HEK293 (cell line): ENCODE results near the gene PKP3.

Experiments used
- CTCF ChIA-PET: fragments of 350-600 bp; formaldehyde crosslinking; extraction: SDS; loops from one replicate; lab custom pipeline; 2021; ENCODE audit warnings: antibody characterized with exemption; lab: Yijun Ruan, JAX
- POLR2A ChIA-PET: fragments of 300-600 bp; formaldehyde crosslinking; extraction: SDS; loops from one replicate; lab custom pipeline; 2020; ENCODE audit warnings: antibody characterized with exemption, inconsistent platforms; lab: Yijun Ruan, JAX
- H3K27ac ChIP-seq: fragments of 200-500 bp; sonication (Bioruptor generic); 2 replicates; pipeline ENCODE4 v1.5.1; 2014; ENCODE audit warnings: low read depth, low read length, control low read depth, inconsistent platforms; ENCODE audit errors: extremely low read depth
- H3K36me3 ChIP-seq, 2 experiments: fragments of 200-500 bp in 1 of 2; sonication (Bioruptor generic) in 1 of 2; 1 replicate in 1 of 2; 2 replicates in 1 of 2; pipeline ENCODE4 v1.5.1; 2014 to 2017; ENCODE audit warnings: inconsistent platforms in 2 of 2, low read length in 2 of 2; ENCODE audit not compliant: control insufficient read depth in 2 of 2, insufficient read depth in 1 of 2
- H3K4me1 ChIP-seq: fragments of 200-500 bp; sonication (Bioruptor generic); 2 replicates; pipeline ENCODE4 v1.5.1; 2014; ENCODE audit warnings: mild to moderate bottlenecking, low read length, inconsistent platforms; ENCODE audit not compliant: control insufficient read depth, insufficient read depth
- H3K4me3 ChIP-seq: 2 replicates; pipeline ENCODE4 v1.5.1; 2011; ENCODE audit warnings: low read depth, mild to moderate bottlenecking, control low read depth, low read length, moderate library complexity
- H3K9me3 ChIP-seq: fragments of 200-500 bp; sonication (Bioruptor generic); 2 replicates; pipeline ENCODE4 v1.5.1; 2014; ENCODE audit warnings: low read depth, low read length, inconsistent platforms; ENCODE audit not compliant: control insufficient read depth, insufficient read depth
- HIC1 ChIP-seq: fragments of 450-650 bp; formaldehyde crosslinking; IDR thresholded peaks from 2 replicates; pipeline ENCODE4 v1.5.1; 2016; ENCODE audit warnings: missing biosample characterization, missing genetic modification characterization
- MEIS1 ChIP-seq: sonication (generic); formaldehyde crosslinking; IDR thresholded peaks from 2 replicates; pipeline ENCODE4 v1.8.1; 2022; ENCODE audit warnings: missing genetic modification reagents, mild to moderate bottlenecking, borderline replicate concordance
- PBX3 ChIP-seq: sonication (generic); formaldehyde crosslinking; IDR thresholded peaks from 2 replicates; pipeline ENCODE4 v1.8.1; 2022; ENCODE audit warnings: mild to moderate bottlenecking, moderate library complexity, missing genetic modification reagents
- SCRT1 ChIP-seq: fragments of 450-650 bp; formaldehyde crosslinking; IDR thresholded peaks from 2 replicates; pipeline ENCODE4 v1.5.1; 2016; ENCODE audit warnings: missing biosample characterization, missing genetic modification characterization, borderline replicate concordance
- SCRT2 ChIP-seq: fragments of 450-650 bp; formaldehyde crosslinking; IDR thresholded peaks from 2 replicates; pipeline ENCODE4 v1.5.1; 2016; ENCODE audit warnings: missing biosample characterization, missing genetic modification characterization
- TCF7L2 ChIP-seq: IDR thresholded peaks from 2 replicates; pipeline ENCODE4 v1.6.1; 2011; ENCODE audit warnings: low read depth, mild to moderate bottlenecking, inconsistent platforms, low read length, moderate library complexity, borderline replicate concordance
- ZBTB6 ChIP-seq: fragments of 450-650 bp; formaldehyde crosslinking; IDR thresholded peaks from 2 replicates; pipeline ENCODE4 v1.5.1; 2017; ENCODE audit warnings: missing biosample characterization, missing genetic modification characterization
- ZEB2 ChIP-seq: fragments of 450-650 bp; formaldehyde crosslinking; IDR thresholded peaks from 2 replicates; pipeline ENCODE4 v1.5.1; 2016; ENCODE audit warnings: missing biosample characterization, missing genetic modification characterization
- ZNF18 ChIP-seq: fragments of 450-650 bp; formaldehyde crosslinking; IDR thresholded peaks from 2 replicates; pipeline ENCODE4 v1.5.1; 2016; ENCODE audit warnings: missing biosample characterization, missing genetic modification characterization
- ZNF19 ChIP-seq: fragments of 450-650 bp; formaldehyde crosslinking; IDR thresholded peaks from 2 replicates; pipeline ENCODE4; 2016; ENCODE audit warnings: missing biosample characterization, missing genetic modification characterization, low read depth
- ZNF24 ChIP-seq: fragments of 450-650 bp; formaldehyde crosslinking; IDR thresholded peaks from 2 replicates; pipeline ENCODE4 v1.5.1; 2016; ENCODE audit warnings: missing biosample characterization, missing genetic modification characterization
- ZNF248 ChIP-seq: fragments of 450-650 bp; formaldehyde crosslinking; IDR thresholded peaks from 2 replicates; pipeline ENCODE4 v1.5.1; 2017; ENCODE audit warnings: missing biosample characterization, missing genetic modification characterization
- ZNF518A ChIP-seq: fragments of 450-650 bp; formaldehyde crosslinking; conservative IDR thresholded peaks from 2 replicates; pipeline ENCODE4 v1.5.1; 2016; ENCODE audit warnings: low read depth, missing biosample characterization, missing genetic modification characterization
- ZNF548 ChIP-seq: fragments of 450-650 bp; formaldehyde crosslinking; IDR thresholded peaks from 2 replicates; pipeline ENCODE4 v1.5.1; 2016; ENCODE audit warnings: missing biosample characterization, missing genetic modification characterization
- ZNF660 ChIP-seq: fragments of 450-650 bp; IDR thresholded peaks from 2 replicates; pipeline ENCODE4 v1.5.1; 2018; ENCODE audit warnings: missing biosample characterization, mild to moderate bottlenecking, missing genetic modification characterization
- ZNF707 ChIP-seq: fragments of 450-650 bp; formaldehyde crosslinking; IDR thresholded peaks from 2 replicates; pipeline ENCODE4 v1.5.1; 2016; ENCODE audit warnings: missing biosample characterization, missing genetic modification characterization
- ZNF785 ChIP-seq: fragments of 450-650 bp; formaldehyde crosslinking; IDR thresholded peaks from 2 replicates; pipeline ENCODE4 v1.5.1; 2016; ENCODE audit warnings: missing biosample characterization, missing genetic modification characterization
- ZSCAN23 ChIP-seq: fragments of 450-650 bp; formaldehyde crosslinking; IDR thresholded peaks from 2 replicates; pipeline ENCODE4 v1.5.1; 2016; ENCODE audit warnings: missing biosample characterization, missing genetic modification characterization

Gene PKP3

GRCh38 chr11:396948-397548, 3.0 kb downstream of the PKP3 start:
- POLR2A ChIA-PET = interaction anchor here (2.0 kb wide), 1 partner anchor 10 kb away, joined by 9 read pairs; no protein-coding TSS in a partner anchor

GRCh38 chr11:398826-399225, 4.8 kb downstream of the PKP3 start:
- H3K4me1 ChIP-seq = no peaks in the 10 kb centered on the region
- ChIA-PET POLR2A (interaction anchor here (0.6 kb wide), 1 partner anchor 110 kb away, joined by 4 read pairs; no protein-coding TSS in a partner anchor), CTCF (no interaction called here)
- peak; percentile 67 for TF ChIP-seq ZEB2 (tag by site-specific recombination)
- TF ChIP-seq ZNF248 (tag by site-specific recombination) = no peak
- TF ChIP-seq ZNF19 (tag by site-specific recombination) = no peak
- no peak for TF ChIP-seq ZNF707 (tag by site-specific recombination)
- no peak for TF ChIP-seq ZNF785 (tag by site-specific recombination)
- TF ChIP-seq ZSCAN23 = no peak
- no peak for TF ChIP-seq ZNF18 (tag by site-specific recombination)
- peak; percentile 81 for TF ChIP-seq HIC1 (tag by site-specific recombination)
- no peak for TF ChIP-seq MEIS1
- peak; percentile 53; the same call in 1 of the 2 replicates for TF ChIP-seq SCRT2 (tag by site-specific recombination)
- TF ChIP-seq SCRT1 = peak; percentile 78
- no peak for TF ChIP-seq ZNF24 (tag by site-specific recombination)
- H3K36me3 ChIP-seq = peaks cover 0 to 42% of the 10 kb centered on the region in 2 experiments; a peak in 1 of 3 replicates
- no peaks in the 10 kb centered on the region for H3K9me3 ChIP-seq
- no peak overlapping the region for H3K4me3 ChIP-seq
- no peak overlapping the region for H3K27ac ChIP-seq

More at GRCh38 chr11:396948-397548, 3.0 kb downstream of the PKP3 start:
- TF ChIP-seq ZNF660 (tag by site-specific recombination) (no peak), ZBTB6 (peak; percentile 76), PBX3 (CRISPR knock-in tag) (0 out of 2 replicates have a peak, but pooled peaks have one; percentile 59)
- TF ChIP-seq, all 188 proteins: peak for 2
- Histone ChIP-seq H3K4me3 (peak overlapping the region; percentile 13), H3K36me3 (peaks cover 0 to 36% of the 10 kb centered on the region in 2 experiments; a peak in 1 of 3 replicates), H3K4me1 (no peaks in the 10 kb centered on the region; the same call in 1 of the 2 replicates), H3K27ac (no peak overlapping the region), H3K9me3 (no peaks in the 10 kb centered on the region)
- CTCF ChIA-PET = interaction anchor here (0.6 to 1.4 kb wide), 7 partner anchors 10 to 168 kb away, joined by 3 to 12 read pairs (median 3); no protein-coding TSS in a partner anchor

- CTCF ChIA-PET = no interaction called here
- no peak overlapping the region for H3K27ac ChIP-seq
- POLR2A ChIA-PET = no interaction called here
- no peak for TF ChIP-seq ZNF518A (tag by site-specific recombination)
- no peak for TF ChIP-seq ZNF548 (tag by site-specific recombination)
- TF ChIP-seq TCF7L2 = no peak
- H3K4me3 ChIP-seq = no peak overlapping the region
- H3K9me3 ChIP-seq = no peaks in the 10 kb centered on the region
- peaks cover 0 to 51% of the 10 kb centered on the region in 2 experiments; a peak in 1 of 3 replicates for H3K36me3 ChIP-seq
- H3K4me1 ChIP-seq = no peaks in the 10 kb centered on the region
These were observed 5.8 kb downstream of the PKP3 start for GRCh38 chr11:399731-400211.
